ENCODE results near the gene PTTG1IP.

PTTG1IP gene

DNA sequence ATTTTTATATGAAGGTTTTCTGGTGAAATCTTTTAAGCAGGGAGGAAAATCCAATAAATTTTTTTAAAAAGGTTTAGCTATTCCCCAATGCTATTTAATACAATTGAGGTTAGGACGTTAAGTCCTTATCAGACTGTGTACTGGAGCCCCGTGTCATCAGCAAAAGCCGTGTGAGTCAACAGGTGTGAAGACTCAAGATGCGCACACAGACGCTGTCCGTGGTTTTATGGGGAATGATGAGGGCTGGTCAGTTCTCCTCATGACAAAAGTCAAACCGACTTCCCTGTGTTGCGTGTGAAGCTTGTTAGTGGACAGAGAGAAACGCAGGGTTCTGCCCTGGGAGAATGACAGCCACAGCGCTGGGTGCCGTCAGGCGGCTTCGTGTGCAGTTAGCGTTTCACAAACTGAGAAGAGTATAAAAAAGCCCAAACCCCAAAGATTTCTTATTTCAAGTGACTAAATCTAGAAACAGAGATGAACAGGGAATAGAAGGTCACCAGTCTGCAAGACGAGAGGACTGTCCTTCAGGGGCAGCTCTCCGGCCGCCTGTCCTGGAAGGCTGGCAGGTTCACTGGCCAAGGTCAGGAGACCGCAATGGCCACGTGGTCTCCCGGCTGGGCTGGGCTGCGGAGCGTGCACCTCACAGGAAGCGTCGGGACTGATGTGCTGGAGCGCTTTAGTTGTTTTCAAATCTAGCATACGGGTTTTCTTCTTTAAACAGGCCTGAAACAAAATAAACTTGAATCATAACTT is 22.4 kb downstream of the PTTG1IP start:
- peaks cover 4% of the 10 kb centered on the region; the same call in 1 of the 2 replicates for H3K27me3 ChIP-seq (ENCODE audit: control insufficient read depth, low read length)
- peaks cover 15% of the 10 kb centered on the region for H3K36me3 ChIP-seq (ENCODE audit: control insufficient read depth, low read length)
- no peaks in the 10 kb centered on the region for H3K9me3 ChIP-seq (ENCODE audit: control insufficient read depth, insufficient read depth, low read length)

DNA sequence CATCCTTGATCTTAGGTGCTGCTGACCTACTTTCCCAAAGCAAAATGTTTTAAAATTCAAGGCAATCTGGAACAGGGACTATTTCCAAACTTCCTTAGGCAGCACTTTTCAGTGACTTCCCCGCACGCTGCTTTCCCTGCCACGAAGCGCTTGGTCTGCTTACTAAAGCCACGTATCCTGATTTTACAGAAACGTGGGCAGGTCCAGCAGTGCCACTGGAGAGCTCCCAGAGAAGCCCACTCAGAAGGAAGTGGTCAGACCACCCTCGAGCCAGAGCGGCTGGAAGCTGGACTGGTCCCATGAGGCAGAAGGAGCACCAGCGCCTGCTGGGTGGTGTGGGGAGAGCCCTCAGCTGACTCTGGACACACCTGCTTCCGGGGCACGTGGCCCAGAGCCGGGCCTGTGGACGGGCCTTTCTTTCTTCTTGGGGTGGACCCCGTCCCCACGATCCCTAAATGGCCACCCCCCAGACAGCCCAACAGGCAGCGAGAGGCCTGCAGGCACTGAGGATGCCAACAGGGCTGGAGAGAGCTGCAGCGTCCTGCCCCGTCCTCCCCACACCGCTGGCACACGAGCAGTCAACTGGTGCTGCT is 23.2 kb downstream of the PTTG1IP start:
- peaks cover 14% of the 10 kb centered on the region for H3K4me1 ChIP-seq (ENCODE audit: control insufficient read depth, low read length)

More for the DNA sequence above, 22.4 kb downstream of the PTTG1IP start:
- TF ChIP-seq CTCF (IDR thresholded peaks at IDR 0.05; ENCODE audit: low read depth, low read length, poor library complexity, severe bottlenecking) (no peak), EZH2phosphoT487 (IDR thresholded peaks at IDR 0.05; ENCODE audit: borderline replicate concordance, low read length) (no peak)
- Histone ChIP-seq H3K4me3 (ENCODE audit: low read length) (no peak overlapping the region), H3K27ac (ENCODE audit: low read depth, low read length) (no peak overlapping the region), H4K20me1 (ENCODE audit: control insufficient read depth, insufficient read depth, low read depth, low read length) (no peaks in the 10 kb centered on the region), H3F3A (ENCODE audit: control insufficient read depth, insufficient read depth) (no peaks in the 10 kb centered on the region), H3K79me2 (ENCODE audit: control insufficient read depth, low read length) (no peaks in the 10 kb centered on the region), H3K4me2 (ENCODE audit: low read length) (no peak overlapping the region), H3K9me2 (replicated peaks; ENCODE audit: control insufficient read depth, low read length) (no peaks in the 10 kb centered on the region), H3K4me1 (ENCODE audit: control insufficient read depth, low read length) (peaks cover 7% of the 10 kb centered on the region)

DNA sequence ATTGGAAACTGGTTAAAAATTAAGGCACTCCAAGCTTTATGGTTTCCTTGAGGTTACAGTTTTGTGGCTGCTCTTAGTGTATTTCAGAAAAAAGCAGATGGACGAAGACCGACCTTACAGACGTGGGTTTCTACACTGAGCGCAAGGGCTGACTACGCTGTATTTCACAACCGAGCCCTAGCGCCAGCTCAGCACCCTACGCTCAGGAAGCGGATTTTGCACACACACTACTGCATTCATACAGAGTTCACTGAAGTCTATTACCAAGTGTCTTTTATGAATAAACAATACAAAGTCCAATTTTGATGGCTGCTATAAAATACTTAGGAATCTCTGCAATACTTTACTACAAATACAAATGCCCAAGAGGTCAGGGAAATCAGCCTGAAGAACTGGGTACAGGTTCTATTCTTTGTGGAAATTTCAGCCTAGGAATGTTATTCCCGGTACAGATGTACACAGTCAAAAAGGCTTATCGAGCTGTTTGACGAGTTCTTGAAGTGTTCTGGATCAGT is 23.8 kb downstream of the PTTG1IP start:
- H3K4me1 ChIP-seq (ENCODE audit: control insufficient read depth, low read length): peaks cover 14% of the 10 kb centered on the region
- TF ChIP-seq CTCF (IDR thresholded peaks at IDR 0.05; ENCODE audit: low read depth, low read length, poor library complexity, severe bottlenecking): no peak
- no peak for TF ChIP-seq EZH2phosphoT487 (IDR thresholded peaks at IDR 0.05; ENCODE audit: borderline replicate concordance, low read length)
- no peaks in the 10 kb centered on the region for H3K9me2 ChIP-seq (replicated peaks; ENCODE audit: control insufficient read depth, low read length)
- no peak overlapping the region for H3K4me2 ChIP-seq (ENCODE audit: low read length)
- H4K20me1 ChIP-seq (ENCODE audit: control insufficient read depth, insufficient read depth, low read depth, low read length): no peaks in the 10 kb centered on the region
- no peaks in the 10 kb centered on the region for H3K79me2 ChIP-seq (ENCODE audit: control insufficient read depth, low read length)
- H3K27ac ChIP-seq (ENCODE audit: low read depth, low read length): no peak overlapping the region
- peaks cover 13% of the 10 kb centered on the region for H3K27me3 ChIP-seq (ENCODE audit: control insufficient read depth, low read length)
- H3K36me3 ChIP-seq (ENCODE audit: control insufficient read depth, low read length): peaks cover 12% of the 10 kb centered on the region
- H3K9me3 ChIP-seq (ENCODE audit: control insufficient read depth, insufficient read depth, low read length): no peaks in the 10 kb centered on the region
- no peaks in the 10 kb centered on the region for H3F3A ChIP-seq (ENCODE audit: control insufficient read depth, insufficient read depth)
- H3K4me3 ChIP-seq (ENCODE audit: low read length): no peak overlapping the region

More for the DNA sequence above, 23.2 kb downstream of the PTTG1IP start:
- Histone ChIP-seq H3K9me2 (replicated peaks; ENCODE audit: control insufficient read depth, low read length) (no peaks in the 10 kb centered on the region), H3K79me2 (ENCODE audit: control insufficient read depth, low read length) (no peaks in the 10 kb centered on the region), H3K27ac (ENCODE audit: low read depth, low read length) (no peak overlapping the region), H3F3A (ENCODE audit: control insufficient read depth, insufficient read depth) (no peaks in the 10 kb centered on the region), H3K27me3 (ENCODE audit: control insufficient read depth, low read length) (peaks cover 12% of the 10 kb centered on the region), H3K9me3 (ENCODE audit: control insufficient read depth, insufficient read depth, low read length) (no peaks in the 10 kb centered on the region), H3K4me3 (ENCODE audit: low read length) (no peak overlapping the region), H4K20me1 (ENCODE audit: control insufficient read depth, insufficient read depth, low read depth, low read length) (no peaks in the 10 kb centered on the region), H3K36me3 (ENCODE audit: control insufficient read depth, low read length) (peaks cover 15% of the 10 kb centered on the region), H3K4me2 (ENCODE audit: low read length) (no peak overlapping the region)
- TF ChIP-seq CTCF (IDR thresholded peaks at IDR 0.05; ENCODE audit: low read depth, low read length, poor library complexity, severe bottlenecking) (no peak), EZH2phosphoT487 (IDR thresholded peaks at IDR 0.05; ENCODE audit: borderline replicate concordance, low read length) (no peak)
